GM19372 (cell line): ENCODE data around the gene SFXN4.
A peak's percentile ranks its signal among the peaks of the same experiment; 100 is the strongest.

ENCODE experiments used
- ATAC-seq: cut with Tn5 transposase; IDR thresholded peaks from one replicate; pipeline ENCODE4 v1.9.1; 2021; ENCODE audit warnings: mild to moderate bottlenecking, low read depth, moderate library complexity; ENCODE audit not compliant: unreplicated experiment

The SFXN4 gene

GRCh38 chr10:119165171-119166117 is at the start of gene SFXN4:
Gene SFXN4 (minus strand): TSS chr10:119165714. CDS start chr10:119165647, 67 bp downstream.
- ATAC-seq = peak; percentile 88

DNA sequence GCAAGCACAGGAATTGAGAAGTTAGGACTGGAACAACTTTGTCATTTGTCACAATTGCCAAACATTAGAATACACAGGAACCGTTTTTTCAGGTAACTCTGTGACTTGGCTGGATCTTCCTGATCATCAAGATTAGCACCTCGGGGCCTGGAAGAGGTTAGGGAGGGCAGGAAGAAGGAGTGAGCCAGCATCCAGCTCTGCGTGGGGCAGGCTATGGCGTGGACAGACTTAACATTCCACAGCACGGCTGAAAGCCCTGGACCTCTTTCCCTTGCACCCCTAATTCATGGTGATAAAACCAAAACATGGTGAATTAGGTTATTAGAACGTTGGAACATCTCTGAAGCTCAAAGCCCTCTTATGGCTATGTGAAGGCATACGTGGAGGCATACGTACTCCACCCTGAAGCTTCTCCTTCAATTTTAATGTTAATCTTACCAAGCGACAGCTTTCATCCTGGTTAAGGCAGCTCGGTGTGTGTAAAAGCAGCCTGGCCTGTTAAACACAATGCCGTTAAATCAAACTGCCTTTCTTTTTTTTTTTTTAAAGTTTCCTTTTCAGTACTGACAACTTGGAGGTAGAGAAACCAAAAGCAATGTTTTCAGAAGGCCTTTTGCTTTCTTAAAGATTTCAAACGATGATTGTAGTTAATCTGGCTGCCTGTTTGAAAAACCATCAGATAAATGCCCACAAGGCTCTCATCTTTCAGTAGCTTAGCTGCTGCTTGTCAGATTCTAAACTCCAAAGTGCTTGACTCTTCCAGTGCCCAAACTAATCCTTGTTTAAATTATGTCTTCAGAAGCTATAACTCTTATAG is 46.3 kb upstream of the SFXN4 start:
- no peak for ATAC-seq

DNA sequence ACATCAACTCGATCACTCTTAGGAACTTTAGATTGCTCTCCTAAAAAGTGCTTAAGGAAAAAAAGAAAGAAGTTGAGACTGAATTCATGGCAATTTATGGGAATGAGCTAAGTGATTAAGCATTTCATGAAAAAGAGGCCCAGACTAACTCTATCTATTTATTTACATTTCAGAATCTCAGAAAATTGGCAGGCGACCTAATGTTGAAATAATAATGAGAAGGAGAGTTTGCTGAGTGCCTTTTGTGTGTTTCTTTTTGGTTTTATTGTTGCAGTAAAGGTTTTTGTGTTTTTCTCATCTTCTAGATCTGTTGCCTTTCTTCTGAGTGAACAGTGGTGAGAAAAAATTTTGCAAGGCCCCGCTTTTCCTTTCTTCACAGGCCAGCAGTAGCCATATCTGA is 45.7 kb upstream of the SFXN4 start:
- no peak for ATAC-seq

DNA sequence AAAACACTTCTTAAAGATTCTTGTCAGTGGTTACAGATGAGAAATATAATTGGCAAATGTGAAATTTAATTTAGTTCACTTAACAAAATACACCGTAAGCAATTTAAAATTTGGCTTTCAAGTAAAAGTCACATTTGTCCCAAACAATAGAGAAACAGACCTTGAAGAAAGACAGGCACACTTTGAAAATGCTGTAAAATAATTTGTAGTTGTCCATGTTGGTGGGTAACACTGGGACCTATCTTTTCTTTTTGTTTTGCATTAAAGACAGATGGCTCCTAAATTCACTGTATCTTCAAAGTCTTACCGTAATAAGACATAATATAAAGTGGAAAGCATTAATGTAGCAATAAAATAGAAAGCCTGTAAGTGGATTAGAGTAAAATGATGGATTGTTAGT is 45.1 kb upstream of the SFXN4 start:
- ATAC-seq = no peak

GRCh38 chr10:119209736-119210355 is 44.3 kb upstream of the SFXN4 start:
- ATAC-seq = no peak

DNA sequence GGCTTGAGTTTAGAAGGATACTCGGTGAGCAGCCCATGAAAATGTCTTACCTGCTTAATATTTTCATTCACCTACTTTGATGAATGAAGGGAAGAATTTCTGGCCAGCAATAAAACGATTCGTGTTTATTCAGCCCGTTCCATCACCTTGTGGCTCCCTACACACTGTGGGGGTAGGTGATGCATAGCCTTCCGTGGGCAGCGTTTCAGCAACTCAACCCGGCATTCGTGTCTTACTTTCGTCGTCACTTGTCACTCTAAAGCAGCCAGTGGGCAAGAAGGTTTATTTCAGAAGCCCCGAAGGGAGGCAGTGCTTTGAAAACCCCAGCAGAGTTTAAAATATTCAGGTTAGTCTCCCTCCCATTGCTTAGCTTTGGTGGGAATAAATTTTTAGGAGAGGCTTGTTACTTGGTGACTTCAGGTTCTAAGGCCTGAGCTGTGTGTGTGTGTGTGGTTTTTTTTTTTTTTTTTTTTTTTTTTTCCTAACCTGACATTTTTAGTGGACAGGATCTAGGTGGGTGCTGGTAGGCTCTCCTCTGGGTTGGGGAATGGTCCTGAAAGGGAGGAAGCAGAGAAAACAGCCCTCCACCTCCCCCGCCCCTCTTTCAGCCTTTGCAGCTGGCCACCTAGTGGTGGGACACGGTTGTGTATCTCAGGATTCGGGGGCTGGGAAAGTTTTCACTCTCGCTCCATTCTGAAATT is 43.7 kb upstream of the SFXN4 start:
- no peak for ATAC-seq

DNA sequence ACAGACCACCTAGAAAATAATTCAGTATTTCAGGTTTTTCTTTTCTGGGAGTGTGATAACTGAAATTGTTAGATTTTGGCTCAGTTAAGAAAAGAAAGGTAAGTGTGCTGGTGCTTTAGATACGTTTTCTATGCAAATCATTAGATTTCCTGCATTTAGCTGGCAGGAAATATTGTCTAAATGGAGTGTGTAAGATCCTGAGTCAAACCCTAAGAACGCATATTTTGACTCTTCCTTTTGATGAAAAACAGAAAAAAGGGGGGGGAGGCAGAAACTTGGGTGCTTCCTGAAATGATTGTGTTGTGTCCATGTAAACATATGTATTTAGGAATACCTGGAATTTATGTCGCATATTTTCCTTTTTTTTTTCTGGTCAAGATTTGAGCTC is 43.0 kb upstream of the SFXN4 start:
- ATAC-seq = no peak

- no peak for ATAC-seq
Measured at GRCh38 chr10:119207713-119208552, 42.4 kb upstream of the SFXN4 start.

GRCh38 chr10:119207366-119207666 is 41.8 kb upstream of the SFXN4 start, which contains the start of gene GRK5:
Gene GRK5 (plus strand): TSS chr10:119207571. CDS start chr10:119207918, 347 bp downstream.
- peak; percentile 75 for ATAC-seq

DNA sequence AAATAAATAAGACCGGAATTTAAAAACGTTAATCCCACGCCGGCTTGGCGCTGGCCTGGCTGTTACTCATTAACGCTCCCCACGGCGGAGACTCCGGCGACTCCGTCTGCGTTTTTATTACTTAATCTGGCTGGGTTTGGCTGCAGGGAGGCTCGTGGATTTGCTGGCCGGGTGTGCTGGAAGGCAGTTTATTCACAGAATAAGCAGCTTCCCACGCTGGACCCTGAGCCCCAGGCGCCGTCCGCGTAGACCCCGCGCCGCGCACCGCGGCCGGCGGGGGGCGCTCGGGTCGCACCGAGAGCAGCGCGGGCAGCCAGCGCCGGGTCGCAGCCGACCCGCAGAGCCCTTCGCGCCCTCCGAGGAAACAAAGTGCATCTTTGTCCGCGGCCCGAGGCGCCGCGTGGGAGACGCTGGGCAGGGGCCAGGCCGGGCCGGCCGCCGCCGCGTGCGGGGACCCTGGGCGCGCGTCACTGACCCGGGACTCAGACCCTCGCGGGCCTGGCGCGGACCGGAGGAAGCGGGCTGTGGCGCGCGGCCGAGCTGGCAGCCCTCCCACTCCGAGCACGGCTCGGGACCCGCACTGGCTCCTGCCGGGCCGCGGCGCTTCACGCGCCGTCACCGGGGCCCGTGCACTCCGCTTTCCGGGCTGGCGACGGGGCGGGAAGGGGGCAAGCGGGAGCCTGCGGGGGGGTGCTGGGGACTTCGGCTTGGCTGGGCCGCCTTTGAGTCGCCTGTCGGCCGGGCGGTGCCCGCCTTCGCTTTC is 41.3 kb upstream of the SFXN4 start:
- ATAC-seq = peak; percentile 46

GRCh38 chr10:119205894-119206602 is 40.5 kb upstream of the SFXN4 start:
- peak; percentile 10 for ATAC-seq

- no peak for ATAC-seq
Measured at GRCh38 chr10:119203006-119203405, 37.5 kb upstream of the SFXN4 start.

DNA sequence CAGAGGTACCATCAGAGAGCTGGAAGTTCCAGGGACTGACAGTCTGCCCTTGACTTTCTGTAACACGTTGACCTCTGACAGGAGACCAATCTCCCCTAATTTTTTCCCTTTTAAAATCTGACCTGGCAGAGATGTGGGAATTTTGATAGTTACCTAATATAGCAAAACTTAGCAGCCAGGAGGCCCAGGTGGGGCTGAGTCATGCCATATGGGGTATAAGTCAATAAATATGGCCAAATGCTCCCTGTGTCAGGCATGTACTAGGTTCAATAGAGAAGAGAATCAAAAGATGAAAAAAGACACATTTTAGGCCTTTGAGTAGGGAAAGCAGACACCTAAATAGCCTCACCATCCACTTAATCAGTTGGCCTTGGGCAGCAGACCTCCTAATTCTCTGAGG is 35.7 kb upstream of the SFXN4 start:
- ATAC-seq = no peak

- no peak for ATAC-seq
Measured at GRCh38 chr10:119199231-119199992, 33.9 kb upstream of the SFXN4 start.

DNA sequence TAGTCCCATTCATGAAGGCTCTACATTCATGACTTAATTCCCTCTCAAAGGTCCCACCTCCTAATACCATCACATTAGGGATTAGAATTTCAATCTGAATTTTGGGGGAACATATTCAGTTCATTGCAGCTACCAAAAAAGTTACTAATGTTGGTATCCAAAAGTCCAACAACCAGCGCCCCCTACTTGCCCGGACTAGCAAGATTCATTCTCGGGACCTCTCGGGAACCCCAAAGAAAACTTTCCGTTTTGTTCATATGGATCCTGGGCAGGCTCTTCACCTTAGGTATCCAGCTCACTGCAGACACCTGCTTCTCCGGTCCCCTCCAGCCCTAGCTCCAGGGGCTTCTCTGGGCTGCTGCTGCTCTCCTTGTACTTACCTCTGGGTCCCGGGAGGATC is 32.9 kb upstream of the SFXN4 start:
- ATAC-seq = no peak

- no peak for ATAC-seq
Measured at GRCh38 chr10:119197921-119198320, 32.4 kb upstream of the SFXN4 start.

- ATAC-seq = no peak
Measured at GRCh38 chr10:119191881-119192280, 26.4 kb upstream of the SFXN4 start.
